CD4-positive, alpha-beta T cell (primary cell): ENCODE data around the gene AQP6. TPM values are rescaled to one million over a fixed set of nuclear protein-coding genes. Genes with fewer than 3 reads are reported as not detected.

Experiments used
- ATAC-seq: fragments of 200-7000 bp; cut with Tn5 transposase; one replicate; pipeline ENCODE4 v1.10.0; 2022; ENCODE audit warnings: mild to moderate bottlenecking; ENCODE audit not compliant: poor library complexity
- CTCF ChIA-PET: fragments of 350-600 bp; sonication (Branson Sonifier 250); formaldehyde crosslinking; loops from one replicate; lab custom pipeline; 2021; ENCODE audit warnings: antibody characterized with exemption, inconsistent platforms; lab: Charles Lee
- POLR2A ChIA-PET: fragments of 350-600 bp; sonication (Branson Sonifier 250); formaldehyde crosslinking; loops from one replicate; lab custom pipeline; 2021; ENCODE audit warnings: antibody characterized with exemption, inconsistent platforms; lab: Charles Lee
- DNase-seq, 14 experiments: peaks; one replicate each; pipeline ENCODE4 v3.0.0-alpha.2; 2013 to 2020; ENCODE audit warnings: mixed read lengths in 2 of 14
- H3K27ac ChIP-seq, 2 donors: one replicate each; pipeline versions ENCODE4 v1.5.1 to v1.7.0; 2013; ENCODE audit warnings: low read length in 2 of 2, low read depth in 1 of 2, mild to moderate bottlenecking in 1 of 2
- H3K27me3 ChIP-seq, 2 experiments: 1 replicate in 1 of 2; 2 replicates in 1 of 2; pipeline versions ENCODE4 v1.6.1 to v1.7.0; 2013; ENCODE audit warnings: low read length in 2 of 2, control low read depth in 1 of 2, mild to moderate bottlenecking in 1 of 2, moderate library complexity in 1 of 2; ENCODE audit not compliant: insufficient read depth in 2 of 2, control insufficient read depth in 1 of 2
- H3K36me3 ChIP-seq: one replicate; pipeline ENCODE4 v1.6.1; 2013; ENCODE audit warnings: low read length, control low read depth; ENCODE audit not compliant: insufficient read depth
- H3K4me1 ChIP-seq: one replicate; pipeline ENCODE4 v1.6.1; 2013; ENCODE audit warnings: low read length, control low read depth; ENCODE audit not compliant: insufficient read depth
- H3K4me3 ChIP-seq: one replicate; pipeline ENCODE4 v1.5.1; 2013; ENCODE audit warnings: mild to moderate bottlenecking, low read length, moderate library complexity
- H3K9me3 ChIP-seq, 2 experiments: 1 replicate in 1 of 2; 2 replicates in 1 of 2; pipeline versions ENCODE4 v1.6.1 to v1.7.0; 2013; ENCODE audit warnings: low read length in 2 of 2, mild to moderate bottlenecking in 2 of 2, control low read depth in 1 of 2, moderate library complexity in 1 of 2; ENCODE audit not compliant: control insufficient read depth in 1 of 2, insufficient read depth in 1 of 2
- H3K27ac Mint-ChIP-seq: one replicate; pipeline ENCODE4 v1.8.0; 2020; ENCODE audit warnings: mixed read lengths
- H3K27me3 Mint-ChIP-seq: one replicate; pipeline ENCODE4 v1.8.0; 2021; ENCODE audit warnings: mixed read lengths
- H3K36me3 Mint-ChIP-seq: one replicate; pipeline ENCODE4 v1.8.0; 2021; ENCODE audit warnings: low read depth, mixed read lengths
- H3K4me1 Mint-ChIP-seq: one replicate; pipeline ENCODE4 v1.8.0; 2021; ENCODE audit warnings: low read depth, mixed read lengths
- H3K4me3 Mint-ChIP-seq: one replicate; pipeline ENCODE4 v1.8.0; 2020; ENCODE audit warnings: mild to moderate bottlenecking, mixed read lengths
- H3K9me3 Mint-ChIP-seq: one replicate; pipeline ENCODE4 v1.8.0; 2020; ENCODE audit warnings: mixed read lengths
- CTCF ChIP-seq: fragments of 200-600 bp; IDR thresholded peaks from one replicate; pipeline ENCODE4 v1.8.0; 2022; ENCODE audit warnings: antibody characterized with exemption, mild to moderate bottlenecking
- intact Hi-C, 2 experiments: fragments of 100-400 bp; cut with DNase I in 1 of 2; cut with micrococcal nuclease in 1 of 2; formaldehyde crosslinking; loops; one replicate each; pipeline versions ENCODE4 v1.15.1 to v1.9.0; 2023 to 2025; cut with DNase I, micrococcal nuclease
- total RNA-seq, 174 experiments: library from RNA in 2 of 174; stranded (reverse) in 2 of 174; gene quantifications; one replicate each; pipeline ENCODE4 v1.2.3 and lab custom pipeline; 2021 to 2026

Gene AQP6
- total RNA-seq, 2 experiments from 2014 or later, result not detected

- Histone ChIP-seq H3K27ac (no peak overlapping the region), H3K4me3 (no peak overlapping the region), H3K27me3 (no peaks in the 10 kb centered on the region), H3K36me3 (no peaks in the 10 kb centered on the region), H3K9me3 (no peaks in the 10 kb centered on the region), H3K4me1 (no peaks in the 10 kb centered on the region)
- H3K9me3 Mint-ChIP-seq, result no peaks in the 10 kb centered on the region
- intact Hi-C loops, result no loop called here
- H3K27ac Mint-ChIP-seq, result no peak overlapping the region
- ChIA-PET POLR2A (no interaction called here), CTCF (no interaction called here)
- no peak overlapping the region for H3K4me3 Mint-ChIP-seq
- TF ChIP-seq CTCF, result no peak
- DNase-seq (no peak), ATAC-seq (no peak)
- no peaks in the 10 kb centered on the region for H3K27me3 Mint-ChIP-seq
- H3K36me3 Mint-ChIP-seq, result no peaks in the 10 kb centered on the region
- no peaks in the 10 kb centered on the region for H3K4me1 Mint-ChIP-seq
Measured at GRCh38 chr12:49923880-49924556, 48.7 kb upstream of the AQP6 start.

- POLR2A ChIA-PET, result no interaction called here
- Mint-ChIP-seq H3K4me3 (no peak overlapping the region), H3K36me3 (no peaks in the 10 kb centered on the region), H3K4me1 (no peaks in the 10 kb centered on the region), H3K27ac (no peak overlapping the region), H3K27me3 (no peaks in the 10 kb centered on the region), H3K9me3 (no peaks in the 10 kb centered on the region)
- no peak for ATAC-seq
- Histone ChIP-seq H3K36me3 (no peaks in the 10 kb centered on the region), H3K27me3 (peaks cover 0 to under 1% of the 10 kb centered on the region in 2 experiments), H3K4me3 (no peak overlapping the region), H3K9me3 (no peaks in the 10 kb centered on the region), H3K4me1 (no peaks in the 10 kb centered on the region), H3K27ac (no peak overlapping the region)
- no peak for DNase-seq
- TF ChIP-seq CTCF, result no peak
- CTCF ChIA-PET, result no interaction called here
- intact Hi-C loops, result no loop called here
Measured at GRCh38 chr12:49924628-49925246, 48.0 kb upstream of the AQP6 start.

GRCh38 chr12:49925433-49926204, 47.1 kb upstream of the AQP6 start:
- intact Hi-C loops, result no loop called here
- Histone ChIP-seq H3K9me3 (no peaks in the 10 kb centered on the region), H3K4me1 (no peaks in the 10 kb centered on the region), H3K27ac (no peak overlapping the region), H3K27me3 (peaks cover 0 to 5% of the 10 kb centered on the region in 2 experiments), H3K36me3 (no peaks in the 10 kb centered on the region), H3K4me3 (no peak overlapping the region)
- Mint-ChIP-seq H3K27me3 (no peaks in the 10 kb centered on the region), H3K4me1 (no peaks in the 10 kb centered on the region), H3K36me3 (no peaks in the 10 kb centered on the region), H3K4me3 (no peak overlapping the region), H3K27ac (no peak overlapping the region), H3K9me3 (no peaks in the 10 kb centered on the region)
- DNase-seq (no peak), ATAC-seq (no peak)
- ChIA-PET POLR2A (no interaction called here), CTCF (no interaction called here)
- no peak for TF ChIP-seq CTCF
